ENCODE measurements around the gene HPGDS.
"Not testable (repeated sequence)": the region's sequence is repeated elsewhere in the genome, so short reads cannot be mapped to it uniquely, and the experiment has no call there.

Gene HPGDS

DNA sequence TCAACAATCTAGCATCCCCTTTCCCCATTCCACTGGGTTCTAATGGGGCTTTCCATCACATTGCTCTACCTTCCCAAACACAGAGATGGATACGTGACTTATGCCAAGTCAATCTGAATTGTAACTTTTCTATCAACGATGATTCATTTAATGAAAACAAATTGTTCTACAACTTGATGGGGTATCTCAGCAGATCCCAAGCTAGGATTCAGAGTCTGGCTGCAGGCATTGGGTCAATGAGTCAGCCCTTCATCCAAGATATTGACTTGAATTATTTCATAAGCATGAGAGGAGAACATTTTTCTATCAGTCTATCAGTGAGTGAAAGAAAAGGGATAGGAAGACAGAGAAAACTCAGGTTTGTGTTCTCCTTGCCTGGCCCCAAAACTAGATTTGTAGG is 15.0 kb upstream of the HPGDS start:
- no peak for DNase-seq (ENCODE audit: low read depth in 2 of 2)

DNA sequence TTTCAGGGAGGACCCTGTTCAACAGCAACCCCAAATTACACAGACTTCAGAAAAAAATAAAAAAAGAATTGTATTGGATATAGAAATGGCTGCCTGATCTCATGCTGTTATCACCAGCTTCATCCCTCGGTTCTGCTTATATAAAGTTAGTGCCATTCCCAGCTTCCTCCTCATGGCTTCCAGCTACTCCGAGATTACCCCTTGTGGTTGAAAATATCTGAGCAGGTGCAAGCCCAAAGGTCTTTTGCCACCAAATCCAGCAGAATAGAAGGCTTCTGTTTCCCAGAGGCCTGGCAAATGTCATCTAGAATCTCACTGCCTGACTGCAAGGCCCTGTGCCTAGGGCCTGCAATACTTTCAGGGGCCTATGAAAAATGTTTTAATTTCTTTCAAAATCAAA is 13.8 kb upstream of the HPGDS start:
- DNase-seq (ENCODE audit: low read depth in 2 of 2), result no peak

DNA sequence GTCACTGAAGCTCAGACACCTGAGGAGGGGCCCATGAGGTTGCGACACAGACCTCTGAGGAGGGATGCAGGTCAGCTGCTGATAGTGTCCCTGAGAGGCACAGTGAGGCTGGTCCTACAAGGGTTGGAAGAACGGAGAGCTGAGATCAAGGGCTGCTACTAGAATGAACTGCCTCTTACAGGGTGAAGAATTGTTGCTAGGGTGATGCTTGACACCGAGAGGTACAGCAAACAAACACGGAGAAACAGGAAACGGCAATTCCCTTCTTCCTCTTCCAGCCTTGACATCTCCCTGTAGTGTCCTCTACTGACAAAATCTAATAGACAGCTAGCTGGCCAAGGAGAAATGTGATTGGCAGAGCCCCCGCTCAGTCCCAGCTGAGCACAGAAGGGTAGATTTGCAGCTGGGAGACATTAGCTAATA is 11.8 kb upstream of the HPGDS start:
- no peak for DNase-seq (ENCODE audit: low read depth in 2 of 2)

- no peak for DNase-seq (ENCODE audit: low read depth in 2 of 2)
These were observed 10.4 kb upstream of the HPGDS start for GRCh38 chr4:94352996-94353395.

- DNase-seq (ENCODE audit: low read depth in 2 of 2), result no peak
These were observed 9.5 kb upstream of the HPGDS start for GRCh38 chr4:94352163-94352562.

DNA sequence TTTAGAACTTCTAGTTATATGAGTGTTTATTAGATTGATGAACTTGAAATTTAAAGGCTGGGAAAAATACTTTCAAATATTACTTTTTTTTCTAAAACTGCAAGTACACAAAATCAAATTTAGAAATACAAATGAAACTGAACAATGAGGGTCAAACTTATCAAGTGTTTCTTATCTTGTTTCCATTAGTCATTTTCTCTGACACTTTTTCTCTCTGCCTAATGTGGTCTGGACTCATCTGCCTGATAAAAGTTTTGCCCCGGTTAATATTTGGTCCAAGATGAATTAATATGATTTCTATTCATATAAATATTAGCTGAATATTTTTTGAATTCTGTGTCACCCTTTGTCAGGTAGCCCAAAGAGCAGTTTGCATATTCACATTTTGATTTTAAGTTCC is 8.7 kb upstream of the HPGDS start:
- DNase-seq (ENCODE audit: low read depth in 2 of 2), result no peak

GRCh38 chr4:94350095-94350494 is 7.5 kb upstream of the HPGDS start:
- no peak for DNase-seq (ENCODE audit: low read depth in 2 of 2)

GRCh38 chr4:94349193-94349592 is 6.6 kb upstream of the HPGDS start:
- no peak for DNase-seq (ENCODE audit: low read depth in 2 of 2)

DNA sequence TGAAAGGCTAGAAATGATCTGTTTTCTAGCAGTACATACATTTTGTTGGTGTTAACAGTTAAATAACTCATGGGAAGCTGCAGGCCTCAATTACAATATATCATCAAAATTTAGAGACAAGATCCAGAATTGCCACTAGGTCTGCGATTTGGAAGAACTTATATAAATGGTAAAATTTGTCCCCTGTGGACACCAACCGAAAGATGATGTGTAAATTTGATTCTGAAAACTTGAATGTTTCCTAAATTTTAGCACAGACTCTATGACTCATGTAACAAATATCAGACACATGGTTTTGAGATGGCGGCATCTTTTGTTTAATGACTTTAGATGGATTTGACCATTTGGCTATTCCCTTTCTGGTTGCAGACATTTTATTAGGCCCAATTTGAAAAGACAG is 6.0 kb upstream of the HPGDS start:
- DNase-seq (ENCODE audit: low read depth in 2 of 2), result no peak

DNA sequence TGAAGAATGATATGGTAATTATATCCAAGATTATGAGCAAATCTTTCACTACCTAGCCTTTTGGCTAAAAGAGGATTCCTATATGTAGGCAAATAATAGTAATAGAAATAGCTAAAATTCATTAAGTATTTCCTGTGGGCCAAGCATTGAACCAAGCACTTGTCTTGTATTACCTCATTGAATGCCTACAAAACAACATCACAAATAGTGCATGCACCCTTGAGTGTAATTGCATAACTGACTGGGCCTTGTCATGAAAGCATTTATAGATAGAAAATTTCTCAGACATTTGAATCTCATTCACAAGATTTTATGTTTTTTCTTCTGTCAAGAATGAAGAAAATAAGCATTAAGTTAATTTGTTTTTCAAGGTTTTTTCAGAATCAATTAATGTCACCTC is 3.9 kb upstream of the HPGDS start:
- no peak for DNase-seq (ENCODE audit: low read depth in 2 of 2)

- no peak for DNase-seq (ENCODE audit: low read depth in 2 of 2)
These were observed 3.3 kb upstream of the HPGDS start for GRCh38 chr4:94345969-94346368.

- no peak for DNase-seq (ENCODE audit: low read depth in 2 of 2)
These were observed 2.6 kb upstream of the HPGDS start for GRCh38 chr4:94345266-94345665.

DNA sequence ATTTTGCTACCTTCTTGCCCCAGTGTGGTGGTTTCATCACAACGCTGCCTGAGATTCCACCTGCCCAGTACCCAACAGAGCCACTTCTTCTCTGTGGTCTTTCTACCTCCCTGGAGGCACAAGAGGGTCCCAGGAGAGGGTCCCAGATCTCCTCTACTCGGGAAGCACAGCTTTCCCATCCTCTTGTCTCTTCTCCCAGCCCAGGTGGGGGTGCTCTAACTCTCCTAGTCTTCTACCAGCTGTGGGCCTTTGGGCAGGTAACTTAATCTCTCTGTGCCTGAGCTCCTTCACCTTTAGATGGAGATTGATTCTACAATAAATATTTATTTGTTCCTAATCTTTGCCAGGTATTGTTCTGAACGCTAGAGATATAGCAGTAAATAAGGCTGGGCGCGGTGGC is 1.8 kb upstream of the HPGDS start:
- DNase-seq (ENCODE audit: low read depth in 2 of 2), result no peak

GRCh38 chr4:94341481-94342370 is 910 bp downstream of the HPGDS start:
- no peak for DNase-seq (ENCODE audit: low read depth in 2 of 2)

- DNase-seq (ENCODE audit: low read depth in 2 of 2), result peak in 1 of 2 donors; percentile 8
These were observed 2.9 kb downstream of the HPGDS start for GRCh38 chr4:94339779-94340178.

DNA sequence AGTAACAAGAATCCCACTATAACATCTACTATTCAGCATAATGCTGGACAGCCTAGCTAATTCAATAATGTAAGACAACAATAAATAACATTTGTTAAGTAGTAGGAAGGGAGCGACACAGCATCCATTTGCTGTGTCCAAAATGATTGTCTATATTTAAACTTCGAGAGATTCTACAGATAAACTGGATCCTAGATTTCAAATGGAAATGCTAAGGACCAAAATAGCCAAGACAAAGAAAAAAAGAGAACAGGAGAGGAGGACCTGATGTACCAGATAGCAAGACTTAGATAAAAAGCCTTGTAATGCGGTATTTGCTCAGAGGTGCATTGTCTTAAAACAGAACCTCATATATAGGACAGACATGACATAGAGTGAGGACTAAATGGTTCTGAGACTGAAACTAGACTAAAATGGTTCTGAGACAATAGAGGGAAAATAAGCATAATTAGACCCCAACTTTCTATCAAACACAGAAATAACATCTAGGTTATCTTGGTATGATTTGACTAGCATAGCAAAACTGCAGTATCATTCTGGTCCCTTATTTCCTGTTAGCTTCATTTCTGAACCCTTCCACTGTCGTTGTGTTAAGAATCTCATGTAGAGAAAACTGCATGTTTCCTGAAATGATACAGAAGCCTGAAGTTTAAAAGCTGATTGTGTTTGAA is 3.8 kb downstream of the HPGDS start:
- no peak for DNase-seq (ENCODE audit: low read depth in 2 of 2)

DNA sequence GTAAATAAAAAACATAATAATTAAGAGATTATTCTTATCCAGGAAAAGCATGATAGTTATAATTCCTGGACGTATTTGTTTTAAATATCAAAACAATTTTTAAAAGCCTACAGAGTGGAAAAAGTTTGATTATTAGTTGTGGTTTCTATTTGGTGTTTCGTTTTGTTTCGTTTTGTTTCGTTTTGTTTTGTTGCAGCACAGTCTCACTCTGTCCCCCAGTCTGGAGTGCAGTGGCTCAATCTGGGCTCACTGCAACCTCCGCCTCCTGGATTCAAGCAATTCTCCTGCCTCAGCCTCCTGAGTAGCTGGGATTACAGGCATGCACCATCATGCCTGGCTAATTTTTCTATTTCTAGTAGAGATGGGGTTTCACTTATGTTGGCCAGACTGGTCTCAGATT is 5.8 kb downstream of the HPGDS start:
- DNase-seq (ENCODE audit: low read depth in 2 of 2), result not testable (repeated sequence)

DNA sequence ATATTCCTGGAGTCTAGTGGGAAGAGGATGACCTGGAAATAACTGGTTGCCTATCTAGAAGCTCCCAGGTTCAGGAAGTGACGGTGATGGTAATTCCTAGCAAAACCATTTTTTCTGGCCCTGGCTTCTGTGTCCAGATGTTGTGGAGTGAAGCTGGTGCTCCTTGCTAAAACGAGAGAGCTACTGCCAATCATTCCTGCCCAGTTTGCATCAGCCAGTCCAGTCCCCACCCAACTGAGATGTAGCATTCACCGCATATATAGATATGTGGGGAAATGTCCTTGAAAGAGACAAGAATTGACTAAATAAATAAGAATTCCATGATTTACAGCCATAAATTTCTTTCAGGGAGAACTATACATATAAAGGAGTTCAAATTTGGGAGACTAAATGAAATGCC is 6.3 kb downstream of the HPGDS start:
- DNase-seq (ENCODE audit: low read depth in 2 of 2), result no peak

GRCh38 chr4:94334962-94335361 is 7.7 kb downstream of the HPGDS start:
- no peak for DNase-seq (ENCODE audit: low read depth in 2 of 2)

DNA sequence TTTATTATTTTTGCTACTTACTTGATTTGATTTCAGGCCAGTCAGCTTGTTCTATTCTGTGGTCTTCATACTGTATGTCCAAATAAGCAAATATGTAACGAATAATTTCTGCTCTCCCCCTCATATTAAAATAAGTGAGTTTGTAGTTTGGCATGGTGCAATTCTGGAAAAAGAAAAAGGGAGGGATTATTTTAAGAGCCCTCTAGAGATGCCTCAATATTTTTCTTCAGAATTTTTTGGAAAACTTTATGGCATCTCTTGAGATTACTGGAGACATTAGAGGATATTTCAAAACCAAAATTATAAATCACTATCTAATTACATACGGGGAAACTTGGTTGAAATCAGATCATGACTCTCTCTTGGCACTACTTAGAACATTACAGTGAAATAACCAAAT is 8.2 kb downstream of the HPGDS start:
- no peak for DNase-seq (ENCODE audit: low read depth in 2 of 2)

- DNase-seq (ENCODE audit: low read depth in 2 of 2), result no peak
These were observed 8.8 kb downstream of the HPGDS start for GRCh38 chr4:94333866-94334265.

GRCh38 chr4:94332983-94333590 is 9.5 kb downstream of the HPGDS start:
- DNase-seq (ENCODE audit: low read depth in 2 of 2), result no peak

DNA sequence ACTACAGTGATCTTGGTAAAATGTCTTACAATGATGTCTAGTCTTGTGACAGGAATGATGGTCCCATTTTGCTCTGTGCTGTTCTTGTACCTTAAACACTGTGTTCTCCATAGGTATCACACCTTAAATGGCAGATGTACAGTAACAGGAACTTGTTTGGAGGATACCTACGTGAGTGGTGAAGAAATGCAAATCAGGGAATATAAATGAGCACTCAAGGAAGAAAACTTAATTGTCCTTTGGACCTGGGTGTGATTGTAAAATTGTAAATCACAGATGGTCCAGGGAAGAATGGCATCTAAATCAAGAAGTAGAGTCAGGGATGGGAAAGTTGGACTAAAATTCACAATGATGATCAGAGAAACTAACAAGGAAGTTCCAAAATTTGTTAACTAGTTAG is 12.7 kb downstream of the HPGDS start:
- no peak for DNase-seq (ENCODE audit: low read depth in 2 of 2)

Measured in stimulated activated CD4-positive, alpha-beta T cell treated with anti-CD3 and anti-CD28 coated beads, Interleukin-4, amount 100 ng/mL, for 48 hours (primary cell).